Measurements from ENCODE around the gene MYL4.
"Not testable (repeated sequence)": the region's sequence is repeated elsewhere in the genome, so short reads cannot be mapped to it uniquely, and the experiment has no call there.

The MYL4 gene

DNA sequence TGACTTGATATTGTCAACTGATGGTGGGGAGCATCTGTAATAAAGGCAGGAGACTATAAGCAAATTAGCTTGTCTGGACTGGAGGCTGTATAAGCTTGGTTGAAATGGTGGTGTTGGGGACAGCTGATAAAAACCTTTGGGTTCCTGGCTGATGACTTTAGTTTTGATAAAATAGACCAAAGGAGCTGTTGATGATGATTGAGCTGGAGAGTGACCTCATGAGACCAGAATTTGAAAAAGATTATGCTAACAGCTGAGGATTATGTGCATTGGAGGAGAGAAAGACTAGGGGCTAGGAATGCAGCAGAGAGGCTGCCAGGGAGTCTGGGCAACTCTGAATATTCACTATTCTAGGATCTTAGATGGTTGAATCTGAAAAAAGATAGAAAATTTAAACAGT is 11.3 kb upstream of the MYL4 start:
- DNase-seq, result no peak

DNA sequence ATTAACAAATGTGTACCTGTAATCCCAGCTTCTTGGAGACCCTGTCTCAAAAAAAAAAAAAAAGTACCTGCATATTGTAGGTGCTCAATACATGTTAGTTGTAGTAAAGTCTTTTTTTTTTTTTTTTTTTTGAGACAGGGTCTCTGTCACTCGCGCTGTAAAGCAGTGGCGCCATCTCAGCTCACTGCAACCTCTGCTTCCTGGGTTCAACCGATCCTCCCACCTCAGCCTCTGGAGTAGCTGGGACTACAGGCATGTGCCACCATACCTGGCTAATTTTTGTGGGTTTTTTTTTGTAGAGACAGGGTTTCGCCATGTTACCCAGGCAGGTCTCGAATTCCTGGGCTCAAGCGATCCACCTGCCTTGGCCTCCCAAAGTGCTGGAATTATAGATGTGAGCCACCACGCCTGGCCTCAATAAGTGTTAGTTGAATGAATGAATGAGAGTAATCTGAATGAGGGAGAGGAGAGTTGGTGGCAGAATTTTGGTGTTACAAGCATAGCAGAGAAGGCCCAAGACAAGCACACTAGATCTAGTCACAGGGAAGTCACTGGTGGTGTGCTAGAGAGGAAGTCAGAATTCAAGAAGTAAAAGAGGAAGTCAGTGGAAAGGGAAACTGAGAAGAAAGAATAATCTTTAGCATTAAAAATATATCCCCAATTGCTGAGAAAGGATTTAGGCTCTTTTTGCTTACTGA is 9.4 kb upstream of the MYL4 start:
- DNase-seq, result no peak

DNA sequence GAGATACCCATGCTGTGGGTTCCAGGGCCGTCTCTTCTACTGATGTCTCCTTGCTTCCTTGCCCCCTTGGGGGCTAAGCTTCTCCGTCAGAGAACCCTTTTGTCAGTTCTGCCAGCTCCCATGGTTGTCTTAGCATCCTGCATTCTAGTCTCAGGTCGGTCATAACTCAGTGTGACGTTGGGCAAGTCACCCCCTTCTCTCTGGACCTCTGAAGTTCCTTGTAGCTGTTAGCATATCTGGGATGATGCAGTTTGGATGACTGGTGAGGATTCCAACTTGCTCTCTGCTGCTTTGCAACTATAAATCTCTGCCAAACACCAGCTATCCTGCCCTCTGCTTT is 8.9 kb upstream of the MYL4 start:
- no peak for DNase-seq

DNA sequence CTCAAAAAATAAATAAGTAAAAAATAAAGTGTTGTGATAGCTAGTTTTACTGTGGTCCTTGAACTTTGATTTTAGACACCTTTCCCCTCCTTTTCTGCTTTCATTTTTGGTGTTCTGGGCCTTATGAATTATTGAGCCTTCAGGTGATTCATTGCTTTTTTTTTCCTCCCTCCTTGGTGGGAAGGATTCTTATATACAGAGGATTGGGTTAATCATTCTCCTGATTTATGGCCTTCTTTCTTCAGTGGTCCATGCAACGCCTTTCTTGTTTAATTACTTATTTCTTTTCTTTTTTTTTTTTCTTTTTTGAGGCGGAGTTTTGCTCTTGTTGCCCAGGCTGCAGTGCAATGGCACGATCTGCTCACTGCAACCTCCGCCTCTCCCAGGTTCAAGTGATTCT is 8.0 kb upstream of the MYL4 start:
- no peak for DNase-seq

DNA sequence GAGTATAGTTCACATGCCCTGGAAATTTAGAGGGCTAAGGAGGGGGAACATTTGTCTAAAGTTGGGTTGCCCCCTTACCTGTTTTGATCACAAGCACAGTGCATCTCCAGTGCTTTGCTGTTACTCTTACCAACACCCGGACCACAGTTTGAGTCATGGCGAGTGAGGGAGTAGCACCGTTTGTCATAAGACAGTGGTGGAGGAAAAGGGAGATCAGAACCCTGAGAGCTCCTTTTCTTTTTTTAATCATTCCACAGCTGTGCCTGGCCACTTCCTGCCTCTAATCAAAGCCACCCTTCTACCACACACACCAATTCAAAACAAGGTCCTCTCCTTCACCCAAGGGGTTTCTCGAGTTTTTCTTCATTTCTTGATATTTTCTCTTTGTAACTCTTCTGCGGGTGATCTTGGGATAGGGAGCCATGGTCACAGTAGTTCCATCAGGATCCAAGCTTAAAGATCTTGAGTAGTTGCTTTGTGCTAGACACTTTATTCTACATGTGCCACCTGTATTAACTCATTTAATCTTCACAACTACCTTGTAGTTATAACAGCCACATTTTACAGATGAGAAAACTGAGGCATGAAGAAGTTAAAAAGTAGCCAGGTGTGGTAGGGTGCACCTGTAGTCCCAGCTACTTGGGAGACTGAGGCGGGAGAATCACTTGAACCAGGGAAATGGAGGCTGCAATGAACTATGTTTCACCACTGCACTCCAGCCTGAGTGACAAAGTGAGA is 5.0 kb upstream of the MYL4 start:
- DNase-seq, result no peak

DNA sequence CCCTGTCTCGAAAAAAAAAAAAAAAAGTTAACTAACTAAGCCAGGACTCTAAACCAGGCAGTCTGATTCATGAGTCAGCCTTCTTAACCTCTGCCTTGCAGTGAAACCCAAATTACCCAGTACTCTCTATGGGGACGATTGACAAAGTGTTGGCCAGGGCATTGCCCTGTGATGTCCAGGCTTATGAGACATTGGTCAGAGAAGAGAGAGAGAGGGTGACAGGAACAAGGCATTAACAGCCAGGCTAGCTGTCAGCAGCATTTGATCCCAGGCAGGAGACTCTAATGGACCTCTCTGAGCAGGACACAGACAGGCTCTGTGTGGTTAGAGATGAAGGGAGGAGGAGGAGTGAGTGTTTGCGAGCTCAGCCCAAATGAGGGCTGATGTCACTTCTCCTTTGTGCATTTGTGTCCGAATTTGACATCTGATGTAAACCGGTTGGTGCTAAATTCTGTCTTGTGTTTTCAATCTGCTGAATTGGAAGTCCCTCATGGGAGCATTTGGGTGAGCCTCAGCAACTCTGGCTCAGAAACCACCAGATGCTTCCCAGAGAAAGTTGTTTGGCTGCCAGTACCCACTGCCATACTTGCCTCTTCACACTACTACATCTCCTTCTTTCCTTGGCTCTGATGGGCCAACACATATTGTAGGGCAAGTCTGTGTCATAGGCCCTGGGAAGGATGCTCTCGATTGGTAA is 4.3 kb upstream of the MYL4 start:
- DNase-seq, result no peak

DNA sequence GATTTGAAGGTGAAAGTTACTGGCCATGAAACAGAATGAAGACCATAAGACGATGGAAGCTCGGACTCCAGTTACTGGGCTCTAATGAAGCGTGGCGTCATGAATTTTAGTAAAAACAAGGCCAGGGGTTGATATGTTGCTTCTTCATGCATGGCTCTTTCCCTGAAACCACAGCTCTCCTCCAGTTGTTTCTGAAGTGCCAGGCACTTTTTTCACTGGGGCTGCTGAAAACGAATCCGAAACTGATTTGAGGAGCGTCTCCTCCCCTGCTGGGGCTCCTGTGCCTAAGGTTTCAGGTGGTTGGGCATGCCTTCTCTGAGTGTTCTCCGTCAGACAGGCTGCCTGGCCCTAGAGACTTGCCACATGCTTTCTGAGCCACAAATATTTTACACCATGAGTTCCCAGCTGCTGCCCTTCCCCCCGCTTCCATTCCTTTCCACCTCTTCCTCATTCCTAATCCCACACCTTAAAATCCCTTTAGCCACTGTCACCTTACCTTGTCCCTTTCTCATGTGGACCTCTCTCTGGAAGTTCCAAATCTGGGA is 3.7 kb upstream of the MYL4 start:
- DNase-seq, result peak; percentile 11

DNA sequence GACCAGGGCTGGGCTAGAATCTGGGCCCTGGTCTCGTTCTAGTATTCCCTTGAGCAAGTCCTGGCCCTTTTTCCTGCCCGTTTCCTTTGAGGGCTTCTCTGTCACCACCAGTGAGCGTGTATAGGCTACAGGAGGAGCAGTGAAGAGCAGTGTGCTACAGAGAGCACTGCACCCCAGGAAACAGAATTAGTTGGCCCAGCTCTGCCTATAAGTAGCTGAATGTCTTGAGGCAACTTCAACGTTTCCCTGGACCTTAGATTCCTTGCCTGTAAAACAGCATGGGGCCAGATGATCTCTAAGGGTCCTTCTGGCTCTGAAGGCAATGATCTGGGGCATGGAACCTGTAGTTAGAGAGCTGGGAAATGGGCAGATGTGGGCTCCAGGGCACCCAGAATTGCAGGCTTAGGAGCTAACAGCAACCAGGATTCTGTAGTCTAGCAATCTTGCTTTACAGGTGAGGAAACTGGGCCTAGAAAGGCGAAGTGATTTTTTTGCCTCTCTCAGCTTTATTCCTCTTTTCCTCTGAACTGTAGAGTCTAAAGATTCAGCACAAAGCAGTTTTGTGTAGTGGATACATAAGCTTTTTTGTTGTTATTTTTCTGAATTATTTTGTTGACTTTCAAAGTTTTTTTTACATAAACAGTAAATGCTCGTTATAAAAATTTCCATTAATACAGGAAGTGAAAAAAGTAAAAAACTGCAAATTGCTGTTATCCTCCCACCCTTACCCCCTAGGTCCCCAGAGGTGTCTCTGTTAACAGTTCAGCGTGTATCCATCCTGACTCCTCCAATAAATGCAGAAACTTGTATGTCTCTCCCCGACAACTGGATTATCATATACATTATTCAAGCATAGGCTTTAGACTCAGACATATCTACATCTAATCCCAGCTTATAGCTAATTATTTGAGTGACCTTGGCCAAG is 1.7 kb upstream of the MYL4 start:
- no peak for DNase-seq

DNA sequence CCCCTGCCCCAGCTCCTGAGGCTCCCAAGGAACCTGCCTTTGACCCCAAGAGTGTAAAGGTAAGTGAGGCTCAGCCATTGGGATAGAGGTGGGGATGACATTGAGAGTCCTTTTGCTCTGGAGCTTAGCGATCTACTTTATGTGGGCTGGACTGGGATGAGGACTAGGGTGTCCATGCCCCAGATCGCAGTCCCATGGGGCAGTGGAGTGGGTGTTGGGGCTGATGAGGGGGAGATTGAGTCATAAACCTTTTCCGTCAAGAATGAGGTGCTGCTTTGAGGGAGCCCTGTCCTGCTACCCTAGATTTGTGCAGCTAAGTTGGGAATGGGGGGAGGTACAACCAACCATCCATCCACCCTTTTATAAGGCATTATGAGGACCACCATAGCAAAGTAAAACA is 351 bp downstream of the MYL4 start:
- no peak for DNase-seq

DNA sequence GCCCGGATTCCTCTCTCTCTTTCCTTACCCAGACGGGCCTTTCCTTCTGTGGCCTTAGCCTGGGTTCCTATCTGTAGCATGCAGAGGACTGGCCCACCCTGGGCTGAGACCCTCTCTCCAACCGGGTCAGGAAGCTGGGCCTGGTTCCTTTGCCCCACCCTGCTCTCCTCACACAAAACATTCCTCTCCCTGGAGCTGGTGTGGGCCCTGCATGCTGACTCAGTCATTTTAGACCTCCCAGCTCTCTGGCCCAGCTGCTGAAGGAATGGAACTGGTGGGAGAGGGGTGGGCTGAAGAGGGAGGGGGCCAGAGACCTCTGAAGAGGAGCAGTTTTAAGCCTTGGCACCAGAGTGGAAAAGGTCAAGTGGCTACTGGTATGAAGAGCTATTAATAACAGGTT is 957 bp downstream of the MYL4 start:
- no peak for DNase-seq

DNA sequence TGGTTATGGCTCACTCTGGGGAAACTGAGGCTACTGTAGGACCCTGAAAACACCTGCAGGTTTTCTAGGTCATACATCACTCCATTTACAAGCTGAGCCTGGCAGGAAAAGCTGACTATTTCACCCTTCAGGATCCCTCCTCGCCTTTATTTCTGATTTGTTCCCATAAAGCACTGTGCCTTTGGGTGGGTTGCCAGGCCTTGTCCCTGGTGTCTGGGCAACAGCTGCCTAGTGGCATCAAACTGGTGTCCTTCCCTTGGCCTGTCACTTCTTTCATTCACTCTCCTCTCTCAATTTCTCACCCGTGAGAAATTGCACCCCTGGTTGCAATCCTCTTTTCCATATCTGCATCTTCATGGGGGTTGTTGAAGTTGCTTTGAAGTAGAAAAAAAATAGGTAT is 1.6 kb downstream of the MYL4 start:
- no peak for DNase-seq

DNA sequence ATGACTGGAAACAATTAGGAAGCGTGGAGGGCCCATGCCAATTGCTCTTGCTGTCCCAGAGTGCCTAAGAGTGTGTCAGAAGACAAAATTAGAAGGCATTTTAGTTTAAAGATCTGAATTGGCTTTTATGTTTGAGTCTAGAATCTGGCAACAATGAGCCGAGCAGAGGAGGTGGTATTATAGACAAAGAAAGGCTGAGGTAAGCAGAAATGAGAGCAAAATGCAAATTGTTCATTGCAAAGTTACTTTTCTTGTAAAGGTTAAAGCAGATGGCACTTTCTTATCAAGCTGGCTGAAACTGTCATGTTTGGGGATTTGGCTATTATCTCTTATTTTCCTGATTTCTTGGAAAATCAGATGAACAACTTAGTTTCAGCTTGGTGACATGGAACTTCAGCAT is 3.3 kb downstream of the MYL4 start:
- no peak for DNase-seq

DNA sequence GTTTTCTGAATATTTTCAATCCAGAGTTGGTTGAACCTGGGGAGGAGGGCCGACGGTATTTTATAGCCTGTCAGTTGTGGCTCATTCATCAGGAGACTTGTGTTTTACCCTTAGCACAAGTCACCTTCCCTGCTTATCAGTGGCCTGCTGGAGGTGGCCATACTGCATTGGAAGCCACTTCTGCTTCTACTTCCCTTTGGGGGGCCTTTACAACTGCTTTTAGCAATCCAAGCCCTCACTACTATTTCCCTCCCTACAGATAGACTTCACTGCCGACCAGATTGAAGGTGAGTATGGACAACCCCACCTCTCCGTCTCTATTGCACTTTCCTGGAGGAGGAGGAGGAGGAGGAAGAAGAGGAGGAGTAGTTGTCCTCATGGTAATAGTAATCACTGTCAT is 4.4 kb downstream of the MYL4 start:
- DNase-seq, result no peak

DNA sequence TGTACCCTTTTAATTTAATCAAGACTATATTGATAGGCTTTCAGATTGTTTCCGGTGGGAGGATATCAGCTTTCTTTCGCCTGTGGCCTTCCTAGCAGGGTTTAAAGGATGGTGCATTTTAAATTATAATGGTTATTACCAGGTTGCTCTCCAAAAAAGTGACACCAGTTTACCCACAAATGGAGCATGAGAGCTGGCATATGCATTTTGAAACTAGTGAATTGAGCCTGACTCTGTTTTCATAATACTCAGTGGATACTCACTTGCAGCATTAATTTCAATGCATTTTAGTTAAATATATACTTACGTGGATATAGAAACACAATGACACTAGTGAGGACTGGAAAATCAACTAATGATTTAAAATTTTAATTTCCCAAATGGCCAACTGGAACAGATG is 5.8 kb downstream of the MYL4 start:
- DNase-seq, result no peak

DNA sequence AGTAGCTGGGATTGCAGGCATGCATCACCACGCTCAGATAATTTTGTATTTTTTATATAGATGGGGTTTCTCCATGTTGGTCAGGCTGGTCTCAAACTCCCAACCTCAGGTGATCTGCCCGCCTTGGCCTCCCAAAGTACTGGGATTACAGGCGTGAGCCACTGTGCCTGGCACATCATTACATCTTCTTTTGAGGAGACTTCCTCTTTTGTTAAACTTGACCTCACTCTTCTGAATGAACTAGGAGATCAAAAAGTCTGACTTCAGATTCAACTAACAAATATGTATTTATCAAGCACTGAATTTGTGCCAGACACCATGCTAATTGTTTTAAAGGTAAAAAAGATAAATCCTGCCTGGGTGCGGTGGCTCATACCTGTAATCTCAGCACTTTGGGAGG is 7.7 kb downstream of the MYL4 start:
- DNase-seq, result not testable (repeated sequence)

DNA sequence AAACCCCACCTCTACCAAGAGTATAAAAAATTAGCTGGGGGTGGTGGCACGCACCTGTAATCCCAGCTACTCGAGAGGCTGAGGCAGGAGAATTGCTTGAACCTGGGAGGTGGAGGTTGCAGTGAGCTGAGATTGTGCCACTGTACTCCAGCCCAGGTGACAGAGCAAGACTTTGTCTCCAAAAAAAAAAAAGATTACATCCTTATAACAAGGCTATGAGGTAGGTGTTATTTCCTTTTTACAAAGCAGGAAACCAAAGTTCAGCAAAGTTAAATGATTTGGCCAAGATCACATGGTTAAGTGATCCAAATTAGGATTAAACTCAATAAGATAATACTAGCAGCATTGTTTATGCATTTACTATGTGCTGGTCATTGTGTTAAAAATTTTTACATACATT is 8.1 kb downstream of the MYL4 start:
- DNase-seq, result not testable (repeated sequence)

DNA sequence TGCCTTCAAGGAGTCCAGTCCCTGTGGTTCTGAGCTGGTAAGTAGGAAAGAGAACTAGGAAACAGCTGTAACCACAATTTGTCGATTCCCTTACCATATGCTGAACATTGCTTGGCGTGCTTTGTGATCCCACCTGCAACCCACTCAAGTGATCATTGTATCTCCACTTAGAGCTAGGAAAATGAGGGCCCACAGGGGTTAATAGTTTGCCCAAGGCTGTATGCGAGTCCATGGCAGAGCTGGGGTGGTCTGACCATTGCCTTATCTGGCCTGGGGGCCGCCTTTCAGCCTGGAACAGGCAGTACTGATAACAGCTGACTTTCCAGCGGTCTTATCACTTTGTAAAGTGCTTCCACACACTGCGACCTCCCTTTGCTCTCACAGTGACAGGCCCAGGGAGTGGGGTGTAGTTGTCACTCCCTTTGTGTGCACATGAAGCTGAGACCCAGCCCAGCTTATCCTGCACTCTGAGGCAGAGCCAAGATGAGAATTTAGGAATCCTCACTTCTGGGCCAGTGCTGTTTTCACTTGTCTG is 9.8 kb downstream of the MYL4 start:
- DNase-seq, result no peak

DNA sequence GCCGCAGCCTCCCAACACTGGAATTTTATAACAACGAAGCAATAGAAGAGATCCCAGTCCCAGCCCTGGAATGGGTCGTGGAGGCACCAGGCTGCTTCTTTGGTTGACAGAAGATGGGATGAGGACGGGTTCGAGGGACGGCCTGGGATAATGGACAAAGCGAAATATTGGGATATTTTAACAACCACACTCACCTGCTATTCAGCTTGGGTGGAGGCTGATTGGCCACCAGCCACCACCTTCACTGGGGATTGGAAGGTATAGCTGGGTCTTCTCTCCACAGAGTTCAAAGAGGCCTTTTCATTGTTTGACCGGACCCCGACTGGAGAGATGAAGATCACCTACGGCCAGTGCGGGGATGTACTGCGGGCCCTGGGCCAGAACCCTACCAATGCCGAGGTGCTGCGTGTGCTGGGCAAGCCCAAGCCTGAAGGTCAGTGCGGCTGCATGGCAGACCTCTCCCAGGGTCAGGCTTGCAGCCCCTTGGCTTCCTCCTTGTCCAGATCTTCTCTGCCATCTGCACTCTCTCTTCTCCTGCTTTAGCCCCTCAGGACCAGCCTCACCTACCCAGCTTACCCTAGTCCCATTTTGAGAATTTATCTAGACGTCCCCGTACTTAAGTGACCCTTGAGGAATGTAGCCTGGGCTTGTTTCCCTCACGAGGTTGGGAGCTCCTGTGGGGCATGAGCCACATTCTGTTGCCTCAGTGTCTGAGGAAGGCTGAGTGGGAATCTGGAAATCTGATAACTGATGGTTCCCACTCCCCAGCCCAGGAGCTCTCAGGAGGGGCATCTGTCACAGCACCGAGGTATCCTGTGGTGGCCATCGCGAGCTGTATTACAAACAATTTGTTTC is 10.7 kb downstream of the MYL4 start:
- no peak for DNase-seq

DNA sequence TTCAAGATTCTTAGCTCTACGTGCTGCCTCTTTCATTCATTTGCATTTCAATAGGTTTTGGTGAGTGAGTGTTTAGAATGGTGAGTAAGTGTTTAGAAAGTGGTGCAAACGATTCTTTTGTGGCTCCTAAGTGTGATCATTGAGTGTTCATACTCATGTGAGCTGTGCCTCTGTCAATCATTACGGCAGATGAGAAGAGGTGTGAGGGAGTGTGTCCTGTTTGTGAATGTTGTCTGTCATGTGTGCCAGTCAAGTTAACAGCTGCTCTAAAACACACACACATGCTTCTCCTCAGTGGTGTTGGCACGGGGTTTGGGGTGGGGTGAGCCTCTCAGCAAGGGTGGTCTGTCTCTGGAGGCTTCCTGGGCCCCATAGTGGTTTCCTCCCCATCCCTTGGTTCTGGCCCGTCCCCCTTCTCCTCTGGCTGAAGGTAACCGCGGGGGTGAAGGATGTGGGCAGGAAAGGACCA is 11.4 kb downstream of the MYL4 start:
- DNase-seq, result peak; percentile 27

DNA sequence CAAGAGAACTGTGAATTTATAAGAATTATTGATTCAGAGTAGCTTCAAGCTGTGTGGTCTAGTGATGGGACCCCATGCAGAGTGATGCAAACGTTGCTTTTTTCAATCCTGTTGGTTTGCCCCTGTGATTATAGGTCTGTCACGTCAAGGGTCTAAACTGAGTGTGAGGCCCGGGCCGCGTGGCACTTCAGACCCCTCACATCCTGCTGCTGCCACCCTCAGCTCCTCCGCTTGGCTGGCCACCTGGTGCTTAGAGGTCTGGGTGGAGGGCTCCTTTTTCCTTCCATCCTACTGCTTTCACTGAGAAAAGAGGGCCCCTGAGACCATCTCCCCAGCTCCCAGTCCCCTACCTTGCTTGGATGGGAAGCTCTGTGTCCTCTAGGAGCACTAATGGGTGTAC is 12.0 kb downstream of the MYL4 start:
- no peak for DNase-seq

DNA sequence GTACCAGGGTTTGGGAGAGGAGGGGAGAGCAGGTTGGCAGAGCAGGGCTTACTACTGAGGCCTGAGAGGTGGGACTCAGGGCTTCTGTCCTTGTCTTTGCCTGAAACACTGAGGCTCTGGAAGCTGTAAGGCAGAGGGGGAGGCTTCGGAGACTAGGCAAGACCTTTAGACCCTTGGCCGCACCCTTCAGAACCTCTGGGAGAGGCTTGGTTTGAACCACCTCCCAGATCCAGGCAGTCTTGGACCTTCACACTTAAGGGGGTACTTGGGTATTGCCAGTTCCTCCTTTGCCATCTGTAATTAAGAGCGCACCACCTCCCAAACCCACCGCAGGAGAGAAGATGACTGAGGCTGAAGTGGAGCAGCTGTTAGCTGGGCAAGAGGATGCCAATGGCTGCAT is 12.9 kb downstream of the MYL4 start:
- DNase-seq, result no peak

DNA sequence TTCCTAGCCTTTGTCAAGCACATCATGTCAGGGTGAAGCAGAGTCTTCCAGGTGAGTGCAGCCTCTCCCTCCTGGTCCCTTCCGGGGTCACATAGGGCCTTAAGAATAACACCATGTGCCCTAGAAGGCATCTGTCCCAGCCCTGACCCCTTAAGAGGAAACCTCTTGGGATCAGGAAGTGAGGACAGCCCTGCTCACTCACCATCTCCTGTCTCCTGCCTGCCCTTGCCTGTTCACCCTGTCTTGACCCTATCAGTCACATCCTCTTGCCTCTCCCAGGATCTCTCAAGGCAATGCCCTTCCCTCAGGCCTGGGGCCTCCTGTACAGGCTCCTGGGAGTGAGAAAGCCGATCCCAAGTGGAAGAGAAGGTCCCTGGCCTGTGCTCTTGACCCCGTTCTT is 13.9 kb downstream of the MYL4 start:
- DNase-seq, result no peak
